DOHH2 (cell line): ENCODE data around the gene NSMCE1.

Experiments
- H3F3A ChIP-seq: fragments of 200-600 bp; sonication (generic), shearing (Covaris generic); 2 replicates; pipeline ENCODE4 v1.6.0; 2016; ENCODE audit warnings: antibody characterized with exemption, mild to moderate bottlenecking; ENCODE audit not compliant: control insufficient read depth, insufficient read depth
- H3K27ac ChIP-seq: fragments of 200-600 bp; sonication (generic); 2 replicates; pipeline ENCODE4 v1.5.1; 2014; ENCODE audit warnings: low read depth, mild to moderate bottlenecking, low read length, moderate library complexity
- H3K27me3 ChIP-seq: fragments of 200-600 bp; sonication (generic); 2 replicates; pipeline ENCODE4 v1.6.1; 2014; ENCODE audit warnings: mild to moderate bottlenecking, low read length, mixed read lengths; ENCODE audit not compliant: control insufficient read depth
- H3K36me3 ChIP-seq: fragments of 200-600 bp; sonication (generic); 2 replicates; pipeline ENCODE4 v1.6.1; 2014; ENCODE audit warnings: mild to moderate bottlenecking, low read length, moderate library complexity, mixed read lengths; ENCODE audit not compliant: control insufficient read depth
- H3K4me1 ChIP-seq: fragments of 200-600 bp; sonication (generic); 2 replicates; pipeline ENCODE4 v1.6.1; 2014; ENCODE audit warnings: mild to moderate bottlenecking, low read length, mixed read lengths; ENCODE audit not compliant: control insufficient read depth
- H3K4me2 ChIP-seq: fragments of 200-600 bp; sonication (generic); 2 replicates; pipeline ENCODE4 v1.6.0; 2014; ENCODE audit warnings: mild to moderate bottlenecking, low read length, moderate library complexity
- H3K4me3 ChIP-seq: fragments of 200-600 bp; sonication (generic); 2 replicates; pipeline ENCODE4 v1.5.1; 2014; ENCODE audit warnings: mild to moderate bottlenecking, low read length, mixed read lengths
- H3K79me2 ChIP-seq: fragments of 200-600 bp; sonication (generic); 2 replicates; pipeline ENCODE4 v1.6.1; 2014; ENCODE audit warnings: mild to moderate bottlenecking, low read length, mixed read lengths; ENCODE audit not compliant: control insufficient read depth
- H3K9me2 ChIP-seq: fragments of 200-600 bp; sonication (generic); replicated peaks from 2 replicates; pipeline ENCODE4 v1.6.1; 2014; ENCODE audit warnings: mild to moderate bottlenecking, low read length, mixed read lengths; ENCODE audit not compliant: control insufficient read depth
- H3K9me3 ChIP-seq: fragments of 200-600 bp; sonication (generic); 2 replicates; pipeline ENCODE4 v1.6.1; 2014; ENCODE audit warnings: antibody characterized with exemption, low read length, mixed read lengths; ENCODE audit not compliant: control insufficient read depth, insufficient read depth
- H4K20me1 ChIP-seq: fragments of 200-600 bp; sonication (generic); 2 replicates; pipeline ENCODE4 v1.6.0; 2014; ENCODE audit warnings: low read depth, mild to moderate bottlenecking, antibody characterized with exemption, low read length, moderate library complexity; ENCODE audit not compliant: control insufficient read depth, insufficient read depth
- CTCF ChIP-seq: fragments of 200-600 bp; sonication (generic); IDR thresholded peaks from one replicate; pipeline ENCODE4 v1.5.1; 2014; ENCODE audit warnings: antibody characterized with exemption, mild to moderate bottlenecking, low read depth, low read length; ENCODE audit not compliant: poor library complexity, severe bottlenecking
- EZH2phosphoT487 ChIP-seq: fragments of 200-600 bp; sonication (generic); IDR thresholded peaks from 2 replicates; pipeline ENCODE4 v1.6.1; 2017; ENCODE audit warnings: borderline replicate concordance, mild to moderate bottlenecking, antibody characterized with exemption, low read length, moderate library complexity, mixed read lengths

The NSMCE1 gene

DNA sequence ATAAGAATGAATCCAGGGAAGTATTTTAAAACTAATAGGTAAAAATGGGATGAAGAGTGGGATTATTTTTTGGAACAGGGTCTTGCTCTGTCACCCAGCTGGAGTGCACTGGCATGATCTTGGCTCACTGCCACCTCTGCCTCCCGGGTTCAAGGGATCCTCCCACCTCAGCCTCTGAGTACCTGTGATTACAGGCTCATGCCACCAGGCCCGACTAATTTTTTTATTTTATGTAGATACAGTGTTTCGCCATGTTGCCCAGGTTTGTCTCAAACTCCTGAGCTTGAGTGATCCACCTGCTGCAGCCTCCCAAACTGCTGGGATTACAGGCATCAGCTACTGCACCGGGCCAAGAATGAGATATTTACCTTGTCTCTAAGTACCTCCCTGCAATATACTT, 22.1 kb downstream of the NSMCE1 start:
- no peaks in the 10 kb centered on the region; the same call in none of the 2 replicates for H3K36me3 ChIP-seq
- H4K20me1 ChIP-seq = no peaks in the 10 kb centered on the region
- no peak overlapping the region for H3K27ac ChIP-seq
- H3K27me3 ChIP-seq = no peaks in the 10 kb centered on the region
- TF ChIP-seq EZH2phosphoT487 (no peak), CTCF (no peak)
- H3K9me2 ChIP-seq = no peaks in the 10 kb centered on the region
- H3K4me3 ChIP-seq = no peak overlapping the region
- 0 out of 2 replicates have a peak, but pooled peaks cover 5% of the 10 kb centered on the region for H3F3A ChIP-seq
- peaks cover 37% of the 10 kb centered on the region for H3K4me1 ChIP-seq
- no peak overlapping the region for H3K4me2 ChIP-seq
- H3K9me3 ChIP-seq = no peaks in the 10 kb centered on the region
- peaks cover 2% of the 10 kb centered on the region; the same call in 1 of the 2 replicates for H3K79me2 ChIP-seq

GRCh38 chr16:27245276-27246172, 23.0 kb downstream of the NSMCE1 start:
- no peaks in the 10 kb centered on the region for H3K27me3 ChIP-seq
- TF ChIP-seq EZH2phosphoT487 = no peak
- TF ChIP-seq CTCF = no peak
- no peak overlapping the region for H3K4me2 ChIP-seq
- peaks cover 2% of the 10 kb centered on the region; the same call in 1 of the 2 replicates for H3K79me2 ChIP-seq
- H3K9me3 ChIP-seq = no peaks in the 10 kb centered on the region
- no peaks in the 10 kb centered on the region; the same call in none of the 2 replicates for H3K36me3 ChIP-seq
- no peaks in the 10 kb centered on the region for H4K20me1 ChIP-seq
- H3F3A ChIP-seq = 0 out of 2 replicates have a peak, but pooled peaks cover 5% of the 10 kb centered on the region
- H3K9me2 ChIP-seq = no peaks in the 10 kb centered on the region
- no peak overlapping the region for H3K4me3 ChIP-seq
- no peak overlapping the region for H3K27ac ChIP-seq
- H3K4me1 ChIP-seq = peaks cover 46% of the 10 kb centered on the region

GRCh38 chr16:27244363-27244755, 24.2 kb downstream of the NSMCE1 start:
- H3K4me2 ChIP-seq = no peak overlapping the region
- H4K20me1 ChIP-seq = no peaks in the 10 kb centered on the region
- H3K4me1 ChIP-seq = peaks cover 49% of the 10 kb centered on the region
- no peaks in the 10 kb centered on the region for H3K9me2 ChIP-seq
- H3K27me3 ChIP-seq = no peaks in the 10 kb centered on the region
- H3K36me3 ChIP-seq = no peaks in the 10 kb centered on the region; the same call in 1 of the 2 replicates
- H3K79me2 ChIP-seq = peaks cover 2% of the 10 kb centered on the region; the same call in 1 of the 2 replicates
- peaks cover 2% of the 10 kb centered on the region; the same call in 1 of the 2 replicates for H3F3A ChIP-seq
- no peaks in the 10 kb centered on the region for H3K9me3 ChIP-seq
- TF ChIP-seq CTCF (no peak), EZH2phosphoT487 (no peak)
- H3K27ac ChIP-seq = no peak overlapping the region
- H3K4me3 ChIP-seq = no peak overlapping the region
